DOHH2 (cell line): Measurements from ENCODE around the gene TESK2.
A peak's percentile ranks its signal among the peaks of the same experiment; 100 is the strongest.

ENCODE experiments used
- H3F3A ChIP-seq: fragments of 200-600 bp; sonication (generic), shearing (Covaris generic); 2 replicates; pipeline ENCODE4 v1.6.0; 2016; ENCODE audit warnings: antibody characterized with exemption, mild to moderate bottlenecking; ENCODE audit not compliant: control insufficient read depth, insufficient read depth
- H3K27ac ChIP-seq: fragments of 200-600 bp; sonication (generic); 2 replicates; pipeline ENCODE4 v1.5.1; 2014; ENCODE audit warnings: low read depth, mild to moderate bottlenecking, low read length, moderate library complexity
- H3K27me3 ChIP-seq: fragments of 200-600 bp; sonication (generic); 2 replicates; pipeline ENCODE4 v1.6.1; 2014; ENCODE audit warnings: mild to moderate bottlenecking, low read length, mixed read lengths; ENCODE audit not compliant: control insufficient read depth
- H3K36me3 ChIP-seq: fragments of 200-600 bp; sonication (generic); 2 replicates; pipeline ENCODE4 v1.6.1; 2014; ENCODE audit warnings: mild to moderate bottlenecking, low read length, moderate library complexity, mixed read lengths; ENCODE audit not compliant: control insufficient read depth
- H3K4me1 ChIP-seq: fragments of 200-600 bp; sonication (generic); 2 replicates; pipeline ENCODE4 v1.6.1; 2014; ENCODE audit warnings: mild to moderate bottlenecking, low read length, mixed read lengths; ENCODE audit not compliant: control insufficient read depth
- H3K4me2 ChIP-seq: fragments of 200-600 bp; sonication (generic); 2 replicates; pipeline ENCODE4 v1.6.0; 2014; ENCODE audit warnings: mild to moderate bottlenecking, low read length, moderate library complexity
- H3K4me3 ChIP-seq: fragments of 200-600 bp; sonication (generic); 2 replicates; pipeline ENCODE4 v1.5.1; 2014; ENCODE audit warnings: mild to moderate bottlenecking, low read length, mixed read lengths
- H3K79me2 ChIP-seq: fragments of 200-600 bp; sonication (generic); 2 replicates; pipeline ENCODE4 v1.6.1; 2014; ENCODE audit warnings: mild to moderate bottlenecking, low read length, mixed read lengths; ENCODE audit not compliant: control insufficient read depth
- H3K9me2 ChIP-seq: fragments of 200-600 bp; sonication (generic); replicated peaks from 2 replicates; pipeline ENCODE4 v1.6.1; 2014; ENCODE audit warnings: mild to moderate bottlenecking, low read length, mixed read lengths; ENCODE audit not compliant: control insufficient read depth
- H3K9me3 ChIP-seq: fragments of 200-600 bp; sonication (generic); 2 replicates; pipeline ENCODE4 v1.6.1; 2014; ENCODE audit warnings: antibody characterized with exemption, low read length, mixed read lengths; ENCODE audit not compliant: control insufficient read depth, insufficient read depth
- H4K20me1 ChIP-seq: fragments of 200-600 bp; sonication (generic); 2 replicates; pipeline ENCODE4 v1.6.0; 2014; ENCODE audit warnings: low read depth, mild to moderate bottlenecking, antibody characterized with exemption, low read length, moderate library complexity; ENCODE audit not compliant: control insufficient read depth, insufficient read depth
- CTCF ChIP-seq: fragments of 200-600 bp; sonication (generic); IDR thresholded peaks from one replicate; pipeline ENCODE4 v1.5.1; 2014; ENCODE audit warnings: antibody characterized with exemption, mild to moderate bottlenecking, low read depth, low read length; ENCODE audit not compliant: poor library complexity, severe bottlenecking
- EZH2phosphoT487 ChIP-seq: fragments of 200-600 bp; sonication (generic); IDR thresholded peaks from 2 replicates; pipeline ENCODE4 v1.6.1; 2017; ENCODE audit warnings: borderline replicate concordance, mild to moderate bottlenecking, antibody characterized with exemption, low read length, moderate library complexity, mixed read lengths

TESK2 gene

DNA sequence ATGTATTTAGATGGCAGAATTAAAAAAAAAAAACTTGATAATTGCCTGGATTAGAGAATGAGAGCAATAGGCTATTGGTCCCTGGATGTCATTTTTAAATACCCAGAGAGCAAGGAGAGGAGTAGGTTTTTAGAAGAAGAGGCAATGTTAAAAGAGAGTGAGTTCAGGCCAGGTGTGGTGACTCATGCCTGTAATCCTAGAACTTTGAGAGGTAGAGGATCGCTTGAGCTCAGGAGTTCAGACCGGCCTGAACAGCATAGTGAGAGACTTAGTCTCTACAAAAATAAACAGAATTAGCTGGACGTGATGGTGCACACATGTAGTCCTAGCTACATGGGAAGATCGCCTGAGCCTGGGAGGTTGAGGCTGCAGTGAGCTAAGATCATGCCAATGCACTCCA, 134.8 kb downstream of the TESK2 start:
- H3K4me2 ChIP-seq: peak overlapping the region; percentile 68
- no peaks in the 10 kb centered on the region for H3K9me2 ChIP-seq
- H3K9me3 ChIP-seq: no peaks in the 10 kb centered on the region
- H3K27me3 ChIP-seq: no peaks in the 10 kb centered on the region
- H3K79me2 ChIP-seq: no peaks in the 10 kb centered on the region
- H3K36me3 ChIP-seq: no peaks in the 10 kb centered on the region
- H3K4me3 ChIP-seq: peak overlapping the region; percentile 43
- H3K4me1 ChIP-seq: peaks cover 42% of the 10 kb centered on the region
- H3F3A ChIP-seq: peaks cover 7% of the 10 kb centered on the region
- no peaks in the 10 kb centered on the region for H4K20me1 ChIP-seq
- H3K27ac ChIP-seq: peak overlapping the region; percentile 65
- no peak for TF ChIP-seq EZH2phosphoT487
- no peak for TF ChIP-seq CTCF

- peak overlapping the region; percentile 65 for H3K27ac ChIP-seq
- no peak for TF ChIP-seq EZH2phosphoT487
- no peak for TF ChIP-seq CTCF
- no peaks in the 10 kb centered on the region for H4K20me1 ChIP-seq
- peak overlapping the region; percentile 43 for H3K4me3 ChIP-seq
- no peaks in the 10 kb centered on the region for H3K9me2 ChIP-seq
- no peaks in the 10 kb centered on the region for H3K9me3 ChIP-seq
- H3K36me3 ChIP-seq: no peaks in the 10 kb centered on the region
- H3K27me3 ChIP-seq: no peaks in the 10 kb centered on the region
- H3K4me1 ChIP-seq: peaks cover 42% of the 10 kb centered on the region
- peak overlapping the region; percentile 68 for H3K4me2 ChIP-seq
- peaks cover 7% of the 10 kb centered on the region for H3F3A ChIP-seq
- no peaks in the 10 kb centered on the region for H3K79me2 ChIP-seq
Observed at GRCh38 chr1:45355683-45356082, 135.3 kb downstream of the TESK2 start.

- TF ChIP-seq CTCF (no peak), EZH2phosphoT487 (no peak)
- Histone ChIP-seq H3K9me3 (no peaks in the 10 kb centered on the region), H3F3A (peaks cover 7% of the 10 kb centered on the region), H3K36me3 (no peaks in the 10 kb centered on the region), H3K27me3 (no peaks in the 10 kb centered on the region), H3K4me3 (no peak overlapping the region), H3K27ac (no peak overlapping the region), H3K9me2 (no peaks in the 10 kb centered on the region), H3K4me2 (peak overlapping the region; percentile 68; the same call in 1 of the 2 replicates), H3K4me1 (peaks cover 34% of the 10 kb centered on the region), H4K20me1 (no peaks in the 10 kb centered on the region), H3K79me2 (no peaks in the 10 kb centered on the region)
Observed at GRCh38 chr1:45354838-45355237, 136.1 kb downstream of the TESK2 start.
